GM12878 (cell line): Measurements from ENCODE around the gene FBXO7. TPM values are rescaled to one million over a fixed set of nuclear protein-coding genes. Genes with fewer than 3 reads are reported as not detected.

Experiments used
- ATAC-seq: fragments of 200-7000 bp; cut with Tn5 transposase; 3 replicates; pipeline ENCODE4 v1.9.1; 2020; ENCODE audit warnings: mild to moderate bottlenecking, moderate library complexity
- BruUV-seq: library from RNA; stranded (reverse); fragments of 400-500 nt; replicated peaks from 2 replicates; lab custom pipeline; 2021; lab: Mats Ljungman, UMichigan
- CTCF ChIA-PET: fragments of 300-600 bp; sonication (Branson Sonifier 250); formaldehyde crosslinking; extraction: SDS; loops from one replicate; lab custom pipeline; 2021; ENCODE audit warnings: inconsistent platforms; lab: Yijun Ruan, JAX
- POLR2A ChIA-PET: fragments of 350-600 bp; formaldehyde crosslinking; extraction: SDS; loops from one replicate; lab custom pipeline; 2021; ENCODE audit warnings: inconsistent platforms; lab: Charles Lee
- RAD21 ChIA-PET: fragments of 300-600 bp; sonication (Branson Sonifier 250); formaldehyde crosslinking; loops from one replicate; lab custom pipeline; 2023; ENCODE audit warnings: antibody characterized with exemption; ENCODE audit not compliant: unreplicated experiment; lab: Charles Lee
- SMC1A ChIA-PET: fragments of 300-600 bp; sonication (Branson Sonifier 250); formaldehyde crosslinking; loops from one replicate; lab custom pipeline; 2023; ENCODE audit not compliant: unreplicated experiment, uncharacterized antibody; lab: Charles Lee
- DNase-seq: peaks from one replicate; pipeline ENCODE4 v3.0.0-alpha.2; 2011; ENCODE audit warnings: low read depth, low spot score
- FAIRE-seq: peaks from 3 replicates; lab custom pipeline; 2011; peaks lifted over from hg19 to GRCh38; lab: Jason Lieb, UNC
- H2AFZ ChIP-seq: 2 replicates; pipeline ENCODE4 v1.6.0; 2011; ENCODE audit warnings: low read depth, low read length, control low read depth; ENCODE audit not compliant: control insufficient read depth
- H3K27ac ChIP-seq: 2 replicates; pipeline ENCODE4 v1.5.1; 2011; ENCODE audit warnings: control low read depth; ENCODE audit not compliant: control insufficient read depth, insufficient read depth
- H3K27me3 ChIP-seq, 2 experiments: replicated peaks in 1 of 2; 2 replicates each; pipeline versions ENCODE4 v1.6.0 to v1.6.1; 2011; ENCODE audit warnings: low read length in 1 of 2; ENCODE audit not compliant: control insufficient read depth in 2 of 2, insufficient read depth in 2 of 2
- H3K36me3 ChIP-seq, 2 experiments: 2 replicates each; pipeline ENCODE4 v1.5.1; 2011; ENCODE audit warnings: low read length in 1 of 2; ENCODE audit not compliant: control insufficient read depth in 2 of 2, insufficient read depth in 2 of 2
- H3K4me1 ChIP-seq: 2 replicates; pipeline ENCODE4 v1.6.1; 2011; ENCODE audit warnings: mild to moderate bottlenecking, low read length, moderate library complexity, mixed read lengths; ENCODE audit not compliant: control insufficient read depth, insufficient read depth
- H3K4me2 ChIP-seq: 2 replicates; pipeline ENCODE4 v1.6.0; 2011; ENCODE audit warnings: control low read depth; ENCODE audit not compliant: control insufficient read depth, insufficient read depth
- H3K4me3 ChIP-seq: fragments of 200-600 bp; sonication (generic); 2 replicates; pipeline ENCODE4 v1.5.1; 2016
- H3K79me2 ChIP-seq: 2 replicates; pipeline ENCODE4 v1.6.0; 2011; ENCODE audit warnings: low read length; ENCODE audit not compliant: control insufficient read depth, insufficient read depth
- H3K9ac ChIP-seq: 2 replicates; pipeline ENCODE4 v1.8.0; 2011; ENCODE audit warnings: low read length, control low read depth, mixed read lengths; ENCODE audit not compliant: control insufficient read depth, insufficient read depth
- H3K9me3 ChIP-seq: replicated peaks from 3 replicates; pipeline ENCODE4 v1.5.1; 2011; ENCODE audit warnings: mild to moderate bottlenecking, low read length; ENCODE audit not compliant: control insufficient read depth, insufficient read depth
- H4K20me1 ChIP-seq: 2 replicates; pipeline ENCODE4 v1.6.0; 2011; ENCODE audit not compliant: control insufficient read depth, insufficient read depth
- ATF7 ChIP-seq: fragments of 450-650 bp; IDR thresholded peaks from 2 replicates; pipeline ENCODE4 v1.6.1; 2016; ENCODE audit warnings: low read depth, mild to moderate bottlenecking
- BRCA1 ChIP-seq: IDR thresholded peaks from 2 replicates; pipeline ENCODE4 v1.6.1; 2011; ENCODE audit warnings: low read depth, low read length, improper control_type of control experiment
- EGR1 ChIP-seq, 2 experiments: IDR thresholded peaks; 1 replicate in 1 of 2; 2 replicates in 1 of 2; pipeline ENCODE4 v1.6.1; 2011 to 2012; ENCODE audit warnings: low read depth in 2 of 2, low read length in 2 of 2, borderline replicate concordance in 1 of 2, mild to moderate bottlenecking in 1 of 2, moderate library complexity in 1 of 2
- ESRRA ChIP-seq: IDR thresholded peaks from 2 replicates; pipeline ENCODE4 v1.6.1; 2012; ENCODE audit warnings: mild to moderate bottlenecking, low read length, improper control_type of control experiment
- FOXK2 ChIP-seq: fragments of 450-650 bp; IDR thresholded peaks from 2 replicates; pipeline ENCODE4 v1.6.1; 2017; ENCODE audit warnings: mild to moderate bottlenecking, moderate library complexity
- HDGF ChIP-seq: fragments of 450-650 bp; IDR thresholded peaks from 2 replicates; pipeline ENCODE4 v1.6.1; 2016; ENCODE audit warnings: antibody characterized with exemption
- JUNB ChIP-seq: IDR thresholded peaks from 2 replicates; pipeline ENCODE4 v1.6.1; 2016; ENCODE audit warnings: antibody characterized with exemption, mild to moderate bottlenecking
- SMARCA5 ChIP-seq: fragments of 450-650 bp; IDR thresholded peaks from 2 replicates; pipeline ENCODE4 v1.6.1; 2017; ENCODE audit warnings: mild to moderate bottlenecking
- SREBF1 ChIP-seq: IDR thresholded peaks from 2 replicates; pipeline ENCODE4 v1.6.1; 2012; ENCODE audit warnings: mild to moderate bottlenecking, low read length
- TBL1XR1 ChIP-seq: IDR thresholded peaks from 2 replicates; pipeline ENCODE4 v1.6.1; 2012; ENCODE audit warnings: low read depth, low read length, improper control_type of control experiment
- ZZZ3 ChIP-seq: IDR thresholded peaks from 2 replicates; pipeline ENCODE4 v1.6.1; 2011; ENCODE audit warnings: low read depth; ENCODE audit not compliant: control insufficient read depth, insufficient read length
- WGBS: methylation state at CpG from one replicate; pipeline ENCODE4 v1.1.6; 2016; ENCODE audit warnings: low lambda C conversion rate; ENCODE audit not compliant: insufficient replicate concordance, insufficient coverage; ENCODE audit errors: missing lambda C conversion rate; 5-methylcytosine and 5-hydroxymethylcytosine counted together
- in situ Hi-C: fragments of 300-500 bp; cut with MboI; formaldehyde crosslinking; loops from 9 replicates; pipeline ENCODE4 v1.14.3; 2018; ENCODE audit warnings: mixed read lengths
- intact Hi-C: fragments of 100-400 bp; cut with micrococcal nuclease; formaldehyde crosslinking; loops from one replicate; pipeline ENCODE4 v1.14.2; 2022; ENCODE audit not compliant: unreplicated experiment
- polyA plus RNA-seq, 11 experiments: library from polyadenylated mRNA; depleted of rRNA in 4 of 11; unstranded in 6 of 11; stranded (reverse) in 5 of 11; fragments of >200 nt; fragmentation: Nextera tagmentation in 4 of 11; fragmentation: Illumina TruSeq in 1 of 11; extraction: Ambion mirVana in 4 of 11; extraction: Trizol in 1 of 11; gene quantifications; 1 replicate in 1 of 11; 2 replicates in 10 of 11; pipeline versions ENCODE4 v1.2.1 to v1.2.3, GENCODE V29; 2011 to 2016; ENCODE audit warnings: inconsistent platforms in 2 of 11, missing spikeins in 2 of 11, low read depth in 1 of 11
- total RNA-seq, 4 experiments: library from RNA; depleted of rRNA in 3 of 4; stranded (reverse); fragments of >200 nt in 3 of 4; fragmentation: Illumina TruSeq in 1 of 4; extraction: Trizol in 1 of 4; gene quantifications; 2 replicates each; pipeline versions ENCODE4 v1.2.1 to v1.2.3, GENCODE V29; 2013 to 2021
- TF ChIP-seq, protein P1 (sequence below): fragments of 450-650 bp; IDR thresholded peaks from 2 replicates; pipeline ENCODE4 v1.6.1; 2016; ENCODE audit warnings: mild to moderate bottlenecking, moderate library complexity, borderline replicate concordance
- TF ChIP-seq, protein P2 (sequence below): fragments of 450-650 bp; conservative IDR thresholded peaks from 2 replicates; pipeline ENCODE4 v1.6.1; 2017; ENCODE audit warnings: mild to moderate bottlenecking, moderate library complexity
- TF ChIP-seq, protein P3 (sequence below): IDR thresholded peaks from 2 replicates; pipeline ENCODE4 v1.6.1; 2011; ENCODE audit warnings: mild to moderate bottlenecking, low read depth, low read length, moderate library complexity; ENCODE audit not compliant: insufficient replicate concordance
- TF ChIP-seq, protein P4 (sequence below): IDR thresholded peaks from 2 replicates; pipeline ENCODE4 v1.6.1; 2012; ENCODE audit warnings: mild to moderate bottlenecking, low read depth, low read length

The FBXO7 gene
- total and polyA plus RNA-seq, 10 of the 15 experiments (the other 5 are each of a cell fraction or from before 2014, with no cell fraction given): 37.3 to 192 (median 110) TPM

DNA sequence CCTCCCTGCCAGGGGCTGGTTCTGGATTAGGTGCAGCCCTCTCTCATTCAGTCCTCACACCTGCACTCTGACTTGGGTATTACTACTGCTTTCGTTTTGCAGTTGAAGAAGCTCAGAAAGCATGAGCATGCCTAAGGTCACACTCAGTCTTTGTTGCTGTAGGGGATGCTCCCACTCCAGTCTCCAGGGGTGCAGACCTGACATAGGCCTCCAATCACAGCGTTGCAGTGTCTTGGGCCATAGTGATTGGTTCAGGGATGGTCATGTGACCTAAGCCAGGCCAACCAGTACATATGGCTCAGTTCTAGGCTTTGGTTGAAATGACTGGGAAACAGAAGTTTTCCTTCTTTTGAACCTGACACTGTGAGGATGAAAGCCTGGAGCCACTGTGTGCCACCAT, 61.7 kb downstream of the FBXO7 start:
- no peaks in the 10 kb centered on the region for H4K20me1 ChIP-seq
- H3K4me2 ChIP-seq: no peak overlapping the region
- H3K4me1 ChIP-seq: peaks cover 3% of the 10 kb centered on the region; the same call in 1 of the 2 replicates
- no TSS peak for BruUV-seq
- H3K9ac ChIP-seq: no peak overlapping the region
- in situ Hi-C loops (no loop called here), intact Hi-C loops (no loop called here)
- no peak for FAIRE-seq
- no peaks in the 10 kb centered on the region for H3K27me3 ChIP-seq
- SMC1A ChIA-PET: no interaction called here
- H3K9me3 ChIP-seq: no peaks in the 10 kb centered on the region
- no peak for ATAC-seq
- H3K36me3 ChIP-seq: no peaks in the 10 kb centered on the region
- POLR2A ChIA-PET: no interaction called here
- H3K27ac ChIP-seq: no peak overlapping the region
- H3K4me3 ChIP-seq: no peak overlapping the region
- CTCF ChIA-PET: no interaction called here
- no peaks in the 10 kb centered on the region for H3K79me2 ChIP-seq
- DNase-seq: no peak
- WGBS: 8% methylated on average over 2 of the region's 2 CpGs
- RAD21 ChIA-PET: no interaction called here
- H2AFZ ChIP-seq: no peak overlapping the region
- TF ChIP-seq EGR1 (IDR thresholded peaks at IDR 0.05; ENCODE audit: borderline replicate concordance in 1 of 2, low read depth in 2 of 2, low read length in 2 of 2) (no peak), HDGF (no peak), ESRRA (no peak), SREBF1 (no peak), FOXK2 (no peak), TBL1XR1 (no peak), JUNB (no peak), BRCA1 (no peak), ZZZ3 (no peak), ATF7 (no peak), SMARCA5 (no peak)
- TF ChIP-seq, protein P1, sequence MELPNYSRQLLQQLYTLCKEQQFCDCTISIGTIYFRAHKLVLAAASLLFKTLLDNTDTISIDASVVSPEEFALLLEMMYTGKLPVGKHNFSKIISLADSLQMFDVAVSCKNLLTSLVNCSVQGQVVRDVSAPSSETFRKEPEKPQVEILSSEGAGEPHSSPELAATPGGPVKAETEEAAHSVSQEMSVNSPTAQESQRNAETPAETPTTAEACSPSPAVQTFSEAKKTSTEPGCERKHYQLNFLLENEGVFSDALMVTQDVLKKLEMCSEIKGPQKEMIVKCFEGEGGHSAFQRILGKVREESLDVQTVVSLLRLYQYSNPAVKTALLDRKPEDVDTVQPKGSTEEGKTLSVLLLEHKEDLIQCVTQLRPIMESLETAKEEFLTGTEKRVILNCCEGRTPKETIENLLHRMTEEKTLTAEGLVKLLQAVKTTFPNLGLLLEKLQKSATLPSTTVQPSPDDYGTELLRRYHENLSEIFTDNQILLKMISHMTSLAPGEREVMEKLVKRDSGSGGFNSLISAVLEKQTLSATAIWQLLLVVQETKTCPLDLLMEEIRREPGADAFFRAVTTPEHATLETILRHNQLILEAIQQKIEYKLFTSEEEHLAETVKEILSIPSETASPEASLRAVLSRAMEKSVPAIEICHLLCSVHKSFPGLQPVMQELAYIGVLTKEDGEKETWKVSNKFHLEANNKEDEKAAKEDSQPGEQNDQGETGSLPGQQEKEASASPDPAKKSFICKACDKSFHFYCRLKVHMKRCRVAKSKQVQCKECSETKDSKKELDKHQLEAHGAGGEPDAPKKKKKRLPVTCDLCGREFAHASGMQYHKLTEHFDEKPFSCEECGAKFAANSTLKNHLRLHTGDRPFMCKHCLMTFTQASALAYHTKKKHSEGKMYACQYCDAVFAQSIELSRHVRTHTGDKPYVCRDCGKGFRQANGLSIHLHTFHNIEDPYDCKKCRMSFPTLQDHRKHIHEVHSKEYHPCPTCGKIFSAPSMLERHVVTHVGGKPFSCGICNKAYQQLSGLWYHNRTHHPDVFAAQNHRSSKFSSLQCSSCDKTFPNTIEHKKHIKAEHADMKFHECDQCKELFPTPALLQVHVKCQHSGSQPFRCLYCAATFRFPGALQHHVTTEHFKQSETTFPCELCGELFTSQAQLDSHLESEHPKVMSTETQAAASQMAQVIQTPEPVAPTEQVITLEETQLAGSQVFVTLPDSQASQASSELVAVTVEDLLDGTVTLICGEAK: no peak
- TF ChIP-seq, protein P2, sequence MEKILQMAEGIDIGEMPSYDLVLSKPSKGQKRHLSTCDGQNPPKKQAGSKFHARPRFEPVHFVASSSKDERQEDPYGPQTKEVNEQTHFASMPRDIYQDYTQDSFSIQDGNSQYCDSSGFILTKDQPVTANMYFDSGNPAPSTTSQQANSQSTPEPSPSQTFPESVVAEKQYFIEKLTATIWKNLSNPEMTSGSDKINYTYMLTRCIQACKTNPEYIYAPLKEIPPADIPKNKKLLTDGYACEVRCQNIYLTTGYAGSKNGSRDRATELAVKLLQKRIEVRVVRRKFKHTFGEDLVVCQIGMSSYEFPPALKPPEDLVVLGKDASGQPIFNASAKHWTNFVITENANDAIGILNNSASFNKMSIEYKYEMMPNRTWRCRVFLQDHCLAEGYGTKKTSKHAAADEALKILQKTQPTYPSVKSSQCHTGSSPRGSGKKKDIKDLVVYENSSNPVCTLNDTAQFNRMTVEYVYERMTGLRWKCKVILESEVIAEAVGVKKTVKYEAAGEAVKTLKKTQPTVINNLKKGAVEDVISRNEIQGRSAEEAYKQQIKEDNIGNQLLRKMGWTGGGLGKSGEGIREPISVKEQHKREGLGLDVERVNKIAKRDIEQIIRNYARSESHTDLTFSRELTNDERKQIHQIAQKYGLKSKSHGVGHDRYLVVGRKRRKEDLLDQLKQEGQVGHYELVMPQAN: no peak
- TF ChIP-seq, protein P3, sequence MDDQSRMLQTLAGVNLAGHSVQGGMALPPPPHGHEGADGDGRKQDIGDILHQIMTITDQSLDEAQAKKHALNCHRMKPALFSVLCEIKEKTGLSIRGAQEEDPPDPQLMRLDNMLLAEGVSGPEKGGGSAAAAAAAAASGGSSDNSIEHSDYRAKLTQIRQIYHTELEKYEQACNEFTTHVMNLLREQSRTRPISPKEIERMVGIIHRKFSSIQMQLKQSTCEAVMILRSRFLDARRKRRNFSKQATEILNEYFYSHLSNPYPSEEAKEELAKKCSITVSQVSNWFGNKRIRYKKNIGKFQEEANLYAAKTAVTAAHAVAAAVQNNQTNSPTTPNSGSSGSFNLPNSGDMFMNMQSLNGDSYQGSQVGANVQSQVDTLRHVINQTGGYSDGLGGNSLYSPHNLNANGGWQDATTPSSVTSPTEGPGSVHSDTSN: no peak
- TF ChIP-seq, protein P4, sequence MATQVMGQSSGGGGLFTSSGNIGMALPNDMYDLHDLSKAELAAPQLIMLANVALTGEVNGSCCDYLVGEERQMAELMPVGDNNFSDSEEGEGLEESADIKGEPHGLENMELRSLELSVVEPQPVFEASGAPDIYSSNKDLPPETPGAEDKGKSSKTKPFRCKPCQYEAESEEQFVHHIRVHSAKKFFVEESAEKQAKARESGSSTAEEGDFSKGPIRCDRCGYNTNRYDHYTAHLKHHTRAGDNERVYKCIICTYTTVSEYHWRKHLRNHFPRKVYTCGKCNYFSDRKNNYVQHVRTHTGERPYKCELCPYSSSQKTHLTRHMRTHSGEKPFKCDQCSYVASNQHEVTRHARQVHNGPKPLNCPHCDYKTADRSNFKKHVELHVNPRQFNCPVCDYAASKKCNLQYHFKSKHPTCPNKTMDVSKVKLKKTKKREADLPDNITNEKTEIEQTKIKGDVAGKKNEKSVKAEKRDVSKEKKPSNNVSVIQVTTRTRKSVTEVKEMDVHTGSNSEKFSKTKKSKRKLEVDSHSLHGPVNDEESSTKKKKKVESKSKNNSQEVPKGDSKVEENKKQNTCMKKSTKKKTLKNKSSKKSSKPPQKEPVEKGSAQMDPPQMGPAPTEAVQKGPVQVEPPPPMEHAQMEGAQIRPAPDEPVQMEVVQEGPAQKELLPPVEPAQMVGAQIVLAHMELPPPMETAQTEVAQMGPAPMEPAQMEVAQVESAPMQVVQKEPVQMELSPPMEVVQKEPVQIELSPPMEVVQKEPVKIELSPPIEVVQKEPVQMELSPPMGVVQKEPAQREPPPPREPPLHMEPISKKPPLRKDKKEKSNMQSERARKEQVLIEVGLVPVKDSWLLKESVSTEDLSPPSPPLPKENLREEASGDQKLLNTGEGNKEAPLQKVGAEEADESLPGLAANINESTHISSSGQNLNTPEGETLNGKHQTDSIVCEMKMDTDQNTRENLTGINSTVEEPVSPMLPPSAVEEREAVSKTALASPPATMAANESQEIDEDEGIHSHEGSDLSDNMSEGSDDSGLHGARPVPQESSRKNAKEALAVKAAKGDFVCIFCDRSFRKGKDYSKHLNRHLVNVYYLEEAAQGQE: no peak
